CD14-positive monocyte (primary cell): ENCODE data around the gene ZC2HC1C. TPM values are rescaled to one million over a fixed set of nuclear protein-coding genes. Genes with fewer than 3 reads are reported as not detected.

Experiments
- DNase-seq, 3 donors: peaks; one replicate each; pipeline ENCODE4 v3.0.0-alpha.2; 2011 to 2022
- H2AFZ ChIP-seq: 2 replicates; pipeline ENCODE4 v1.6.0; 2012; ENCODE audit warnings: mild to moderate bottlenecking, low read depth, low read length, inconsistent platforms; ENCODE audit not compliant: insufficient read depth, poor library complexity, severe bottlenecking
- H3K27ac ChIP-seq, 2 donors: 1 replicate in 1 of 2; 2 replicates in 1 of 2; pipeline ENCODE4 v1.5.1; 2012 to 2013; ENCODE audit warnings: low read length in 2 of 2, control low read depth in 1 of 2, inconsistent platforms in 1 of 2, low read depth in 1 of 2, mild to moderate bottlenecking in 1 of 2
- H3K27me3 ChIP-seq, 2 donors: one replicate each; pipeline versions ENCODE4 v1.6.0 to v1.6.1; 2011 to 2013; ENCODE audit warnings: low read length in 2 of 2; ENCODE audit not compliant: control insufficient read depth in 2 of 2, insufficient read depth in 2 of 2
- H3K36me3 ChIP-seq, 2 donors: replicated peaks in 1 of 2; 1 replicate in 1 of 2; 2 replicates in 1 of 2; pipeline versions ENCODE4 v1.5.1 to v1.6.1; 2012 to 2013; ENCODE audit warnings: low read length in 2 of 2, control low read depth in 1 of 2, inconsistent platforms in 1 of 2, mild to moderate bottlenecking in 1 of 2; ENCODE audit not compliant: insufficient read depth in 2 of 2, control insufficient read depth in 1 of 2
- H3K4me1 ChIP-seq, 2 donors: 1 replicate in 1 of 2; 2 replicates in 1 of 2; pipeline versions ENCODE4 v1.5.1 to v1.6.1; 2012 to 2013; ENCODE audit warnings: low read length in 2 of 2, control low read depth in 1 of 2, inconsistent platforms in 1 of 2, mild to moderate bottlenecking in 1 of 2, moderate library complexity in 1 of 2; ENCODE audit not compliant: insufficient read depth in 2 of 2, control insufficient read depth in 1 of 2
- H3K4me2 ChIP-seq: replicated peaks from 2 replicates; pipeline ENCODE3; 2012; ENCODE audit warnings: low read length, moderate library complexity, mild to moderate bottlenecking; ENCODE audit not compliant: poor library complexity, severe bottlenecking; ENCODE audit errors: extremely low read depth
- H3K4me3 ChIP-seq, 3 experiments: fragments of 200-600 bp in 1 of 3; sonication (generic) in 1 of 3; replicated peaks in 1 of 3; 1 replicate in 2 of 3; 2 replicates in 1 of 3; pipeline ENCODE4 v1.5.1; 2011 to 2013; ENCODE audit warnings: low read length in 3 of 3, mild to moderate bottlenecking in 3 of 3, control low read depth in 2 of 3, low read depth in 2 of 3, inconsistent platforms in 1 of 3, moderate library complexity in 1 of 3
- H3K79me2 ChIP-seq: 2 replicates; pipeline ENCODE4 v1.6.0; 2012; ENCODE audit warnings: mild to moderate bottlenecking, control low read depth, inconsistent platforms, low read length, moderate library complexity; ENCODE audit not compliant: insufficient read depth
- H3K9ac ChIP-seq: 2 replicates; pipeline ENCODE4 v1.6.0; 2017; ENCODE audit warnings: low read length, mild to moderate bottlenecking; ENCODE audit not compliant: insufficient read depth, poor library complexity, severe bottlenecking
- H3K9me3 ChIP-seq, 2 donors: replicated peaks in 1 of 2; 1 replicate in 1 of 2; 2 replicates in 1 of 2; pipeline versions ENCODE4 v1.5.1 to v1.6.1; 2012 to 2013; ENCODE audit warnings: low read length in 2 of 2, control low read depth in 1 of 2; ENCODE audit not compliant: control insufficient read depth in 1 of 2, insufficient read depth in 1 of 2
- H4K20me1 ChIP-seq: 2 replicates; pipeline ENCODE4 v1.6.0; 2012; ENCODE audit warnings: mild to moderate bottlenecking, low read length, control low read depth, moderate library complexity; ENCODE audit not compliant: insufficient read depth
- H3K27ac Mint-ChIP-seq, 7 donors: one replicate each; pipeline ENCODE4 v1.8.0; 2020; ENCODE audit warnings: mild to moderate bottlenecking in 7 of 7, mixed read lengths in 7 of 7, moderate library complexity in 6 of 7, inconsistent platforms in 2 of 7
- H3K27me3 Mint-ChIP-seq, 3 donors: one replicate each; pipeline ENCODE4 v1.8.0; 2021 to 2022; ENCODE audit warnings: low read depth in 3 of 3, mild to moderate bottlenecking in 3 of 3, mixed read lengths in 3 of 3, moderate library complexity in 3 of 3, inconsistent platforms in 1 of 3
- H3K36me3 Mint-ChIP-seq, 2 donors: one replicate each; pipeline ENCODE4 v1.8.0; 2020; ENCODE audit warnings: mixed read lengths in 2 of 2, inconsistent platforms in 1 of 2, mild to moderate bottlenecking in 1 of 2
- H3K4me1 Mint-ChIP-seq: one replicate; pipeline ENCODE4 v1.8.0; 2020; ENCODE audit warnings: mild to moderate bottlenecking, mixed read lengths
- H3K4me3 Mint-ChIP-seq, 2 donors: one replicate each; pipeline ENCODE4 v1.8.0; 2020; ENCODE audit warnings: mild to moderate bottlenecking in 2 of 2, mixed read lengths in 2 of 2, moderate library complexity in 1 of 2
- H3K9me3 Mint-ChIP-seq, 7 donors: one replicate each; pipeline ENCODE4 v1.8.0; 2020 to 2022; ENCODE audit warnings: mixed read lengths in 7 of 7, mild to moderate bottlenecking in 6 of 7, moderate library complexity in 6 of 7, inconsistent platforms in 2 of 7
- WGBS: methylation state at CpG from one replicate; pipeline ENCODE4 v1.1.5; 2013; ENCODE audit warnings: missing lambda C conversion rate; ENCODE audit not compliant: insufficient coverage; 5-methylcytosine and 5-hydroxymethylcytosine counted together
- intact Hi-C, 2 donors: fragments of 100-400 bp; cut with micrococcal nuclease; formaldehyde crosslinking; loops; one replicate each; pipeline versions ENCODE4 v1.15.0 to v1.15.1; 2023
- polyA plus RNA-seq, 3 donors: library from polyadenylated mRNA; depleted of rRNA in 1 of 3; unstranded in 2 of 3; stranded (reverse) in 1 of 3; fragments of 300-500 nt in 2 of 3; fragments of >200 nt in 1 of 3; fragmentation: Illumina TruSeq in 2 of 3; gene quantifications; 1 replicate in 2 of 3; 2 replicates in 1 of 3; pipeline ENCODE4 v1.2.3, GENCODE V29; 2012 to 2021
- TF ChIP-seq, protein P1 (sequence below): fragments of 200-600 bp; IDR thresholded peaks from one replicate; pipeline ENCODE4 v1.8.0; 2022; ENCODE audit warnings: antibody characterized with exemption, mild to moderate bottlenecking

Gene ZC2HC1C
- polyA plus RNA-seq, 3 donors: 0.08 TPM; not detected in 2

DNA sequence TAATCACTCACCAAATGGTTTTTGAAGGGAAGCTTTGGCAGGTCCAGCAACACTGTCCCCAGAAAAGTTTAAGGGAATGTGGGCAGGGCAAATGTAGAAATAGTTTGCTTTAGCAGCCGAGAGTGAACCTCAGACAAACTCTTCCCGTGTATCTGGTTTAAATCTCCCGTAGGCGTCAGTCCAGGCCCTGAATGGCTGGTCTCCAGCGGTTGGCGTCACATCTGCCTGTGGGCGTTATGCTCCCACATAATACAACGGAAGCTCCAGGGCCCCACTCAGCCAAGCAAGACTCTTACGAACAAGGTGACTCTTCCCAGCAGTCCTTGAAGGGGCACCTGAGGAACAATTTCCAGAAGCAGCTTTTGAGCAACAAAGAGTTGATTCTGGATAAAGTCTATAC lies 942 bp downstream of the ZC2HC1C start:
- Histone ChIP-seq H3K4me2 (no peak overlapping the region), H3K4me1 (peaks cover 14 to 28% of the 10 kb centered on the region in 2 donors), H3K27me3 (no peaks in the 10 kb centered on the region), H3K79me2 (no peaks in the 10 kb centered on the region), H3K36me3 (no peaks in the 10 kb centered on the region), H3K4me3 (no peak overlapping the region), H3K9ac (no peak overlapping the region), H3K9me3 (no peaks in the 10 kb centered on the region), H3K27ac (no peak overlapping the region), H2AFZ (peak overlapping the region; percentile 5), H4K20me1 (no peaks in the 10 kb centered on the region)
- peaks cover 0 to 3% (median 2%) of the 10 kb centered on the region in 3 donors for H3K27me3 Mint-ChIP-seq
- 92% methylated on average over 9 of the region's 9 CpGs for WGBS
- peaks cover 4% of the 10 kb centered on the region for H3K4me1 Mint-ChIP-seq
- intact Hi-C loops: no loop called here
- H3K36me3 Mint-ChIP-seq: peaks cover 0 to 3% of the 10 kb centered on the region in 2 donors
- TF ChIP-seq, protein P1, sequence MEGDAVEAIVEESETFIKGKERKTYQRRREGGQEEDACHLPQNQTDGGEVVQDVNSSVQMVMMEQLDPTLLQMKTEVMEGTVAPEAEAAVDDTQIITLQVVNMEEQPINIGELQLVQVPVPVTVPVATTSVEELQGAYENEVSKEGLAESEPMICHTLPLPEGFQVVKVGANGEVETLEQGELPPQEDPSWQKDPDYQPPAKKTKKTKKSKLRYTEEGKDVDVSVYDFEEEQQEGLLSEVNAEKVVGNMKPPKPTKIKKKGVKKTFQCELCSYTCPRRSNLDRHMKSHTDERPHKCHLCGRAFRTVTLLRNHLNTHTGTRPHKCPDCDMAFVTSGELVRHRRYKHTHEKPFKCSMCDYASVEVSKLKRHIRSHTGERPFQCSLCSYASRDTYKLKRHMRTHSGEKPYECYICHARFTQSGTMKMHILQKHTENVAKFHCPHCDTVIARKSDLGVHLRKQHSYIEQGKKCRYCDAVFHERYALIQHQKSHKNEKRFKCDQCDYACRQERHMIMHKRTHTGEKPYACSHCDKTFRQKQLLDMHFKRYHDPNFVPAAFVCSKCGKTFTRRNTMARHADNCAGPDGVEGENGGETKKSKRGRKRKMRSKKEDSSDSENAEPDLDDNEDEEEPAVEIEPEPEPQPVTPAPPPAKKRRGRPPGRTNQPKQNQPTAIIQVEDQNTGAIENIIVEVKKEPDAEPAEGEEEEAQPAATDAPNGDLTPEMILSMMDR: no peak
- no peaks in the 10 kb centered on the region for H3K9me3 Mint-ChIP-seq
- no peak for DNase-seq
- no peak overlapping the region for H3K4me3 Mint-ChIP-seq
- peak overlapping the region in 3 of 7 donors; percentile 23 to 39 (median 30) for H3K27ac Mint-ChIP-seq

DNA sequence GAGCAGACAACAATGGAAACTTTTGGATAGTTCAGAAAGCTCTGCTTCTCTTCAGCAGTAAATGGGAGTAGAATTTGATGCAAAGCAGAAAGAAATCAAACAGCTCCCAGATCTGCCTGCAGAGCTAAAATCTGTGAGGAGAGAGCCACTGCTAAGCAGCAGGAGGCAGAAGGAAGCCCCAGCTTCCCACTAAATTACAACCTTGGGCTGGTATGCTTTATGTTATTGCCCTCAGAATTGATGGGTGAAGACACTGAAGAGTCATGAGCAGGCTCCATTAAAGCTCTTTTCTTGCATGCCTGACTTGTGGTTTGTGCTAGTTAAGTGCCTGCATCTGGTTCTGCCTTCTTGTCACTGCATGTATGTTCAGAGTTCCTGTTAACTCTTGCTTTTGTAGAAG lies 8.4 kb downstream of the ZC2HC1C start:
- Mint-ChIP-seq H3K36me3 (peaks cover 17 to 34% of the 10 kb centered on the region in 2 donors), H3K9me3 (peaks cover 0 to 2% (median 0%) of the 10 kb centered on the region in 7 donors), H3K4me1 (no peaks in the 10 kb centered on the region), H3K4me3 (no peak overlapping the region), H3K27me3 (no peaks in the 10 kb centered on the region), H3K27ac (no peak overlapping the region)
- no peak for DNase-seq
- Histone ChIP-seq H3K27me3 (no peaks in the 10 kb centered on the region), H3K9me3 (no peaks in the 10 kb centered on the region), H4K20me1 (no peaks in the 10 kb centered on the region), H3K9ac (no peak overlapping the region), H3K36me3 (peaks cover 16 to 28% of the 10 kb centered on the region in 2 donors), H3K27ac (no peak overlapping the region), H3K4me2 (no peak overlapping the region), H3K4me1 (no peaks in the 10 kb centered on the region), H3K4me3 (no peak overlapping the region), H2AFZ (no peak overlapping the region), H3K79me2 (no peaks in the 10 kb centered on the region)
- TF ChIP-seq, protein P1: no peak
- intact Hi-C loops: no loop called here
